K562 (cell line): ENCODE measurements around the gene B3GALT6. TPM values are rescaled to one million over a fixed set of nuclear protein-coding genes. Genes with fewer than 3 reads are reported as not detected.
A peak's percentile ranks its signal among the peaks of the same experiment; 100 is the strongest.

Experiments used
- ATAC-seq: fragments of 200-7000 bp; cut with Tn5 transposase; 3 replicates; pipeline ENCODE4 v1.9.1; 2020; ENCODE audit warnings: moderate library complexity
- BruUV-seq: library from RNA; stranded (reverse); fragments of 400-500 nt; replicated peaks from 2 replicates; lab custom pipeline; 2021; lab: Mats Ljungman, UMichigan
- CTCF ChIA-PET: fragments of 300-600 bp; formaldehyde crosslinking; extraction: SDS; loops from one replicate; lab custom pipeline; 2021; ENCODE audit warnings: low intra/inter-chr PET ratio; lab: Yijun Ruan, JAX
- POLR2A ChIA-PET: fragments of 300-600, 350-650 bp; sonication (Branson Sonifier 250); formaldehyde crosslinking; extraction: SDS; loops from one replicate; lab custom pipeline; 2021; ENCODE audit warnings: antibody characterized with exemption, inconsistent platforms; lab: Yijun Ruan, JAX
- DNase-seq, 4 experiments: peaks; one replicate each; pipeline versions ENCODE4 v3.0.0 to v3.0.0-alpha.2; 2011 to 2018; ENCODE audit warnings: low spot score in 3 of 4, mixed read lengths in 3 of 4; ENCODE audit errors: extremely low read depth in 1 of 4
- FAIRE-seq: peaks from 2 replicates; lab custom pipeline; 2011; peaks lifted over from hg19 to GRCh38; lab: Jason Lieb, UNC
- H2AFZ ChIP-seq: 2 replicates; pipeline ENCODE4 v1.6.0; 2011; ENCODE audit warnings: low read depth, low read length, control low read depth, inconsistent platforms
- H3K27ac ChIP-seq: fragments of 200-600 bp; 3 replicates; pipeline ENCODE4 v1.8.0; 2011; ENCODE audit warnings: low read depth, mild to moderate bottlenecking, control low read depth, inconsistent platforms, low read length, moderate library complexity, mixed read lengths; ENCODE audit errors: extremely low read depth
- H3K27me3 ChIP-seq, 2 experiments: fragments of 300-600 bp in 1 of 2; 2 replicates in 1 of 2; 3 replicates in 1 of 2; pipeline versions ENCODE4 v1.6.0 to v1.8.0; 2011; ENCODE audit warnings: inconsistent platforms in 2 of 2, low read length in 2 of 2, mild to moderate bottlenecking in 1 of 2, mixed read lengths in 1 of 2, moderate library complexity in 1 of 2; ENCODE audit not compliant: control insufficient read depth in 2 of 2, insufficient read depth in 2 of 2
- H3K36me3 ChIP-seq: fragments of 300-600 bp; 3 replicates; pipeline ENCODE4 v1.8.0; 2011; ENCODE audit warnings: mild to moderate bottlenecking, low read length, inconsistent platforms; ENCODE audit not compliant: control insufficient read depth, insufficient read depth
- H3K4me1 ChIP-seq, 2 experiments: fragments of 200-600 bp in 1 of 2; replicated peaks in 1 of 2; 2 replicates in 1 of 2; 3 replicates in 1 of 2; pipeline versions ENCODE4 v1.5.1 to v1.8.0; 2011; ENCODE audit warnings: inconsistent platforms in 2 of 2, low read length in 2 of 2, mild to moderate bottlenecking in 1 of 2, mixed read lengths in 1 of 2, moderate library complexity in 1 of 2; ENCODE audit not compliant: control insufficient read depth in 2 of 2, insufficient read depth in 2 of 2
- H3K4me2 ChIP-seq: 2 replicates; pipeline ENCODE4 v1.6.1; 2011; ENCODE audit warnings: low read length, control low read depth, inconsistent platforms, mixed read lengths; ENCODE audit not compliant: insufficient read depth
- H3K4me3 ChIP-seq: fragments of 200-600 bp; sonication (generic), shearing (Covaris generic); 2 replicates; pipeline ENCODE4 v1.5.1; 2016; ENCODE audit warnings: control low read depth, inconsistent platforms
- H3K79me2 ChIP-seq: fragments of 200-600 bp; 3 replicates; pipeline ENCODE4 v1.8.0; 2011; ENCODE audit warnings: low read length, inconsistent platforms; ENCODE audit not compliant: control insufficient read depth, insufficient read depth
- H3K9ac ChIP-seq, 2 experiments: 2 replicates each; pipeline versions ENCODE4 v1.6.0 to v1.6.1; 2011; ENCODE audit warnings: low read depth in 2 of 2, low read length in 2 of 2, control low read depth in 1 of 2, inconsistent platforms in 1 of 2, mild to moderate bottlenecking in 1 of 2, mixed read lengths in 1 of 2; ENCODE audit not compliant: insufficient read depth in 1 of 2
- H3K9me1 ChIP-seq: one replicate; pipeline ENCODE4 v1.6.0; 2011; ENCODE audit warnings: inconsistent platforms, mild to moderate bottlenecking, low read length, moderate library complexity; ENCODE audit not compliant: control insufficient read depth, insufficient read depth
- H3K9me3 ChIP-seq: replicated peaks from 2 replicates; pipeline ENCODE4 v1.5.1; 2011; ENCODE audit warnings: low read depth, low read length, inconsistent platforms; ENCODE audit not compliant: control insufficient read depth, insufficient read depth
- H4K20me1 ChIP-seq: replicated peaks from 2 replicates; pipeline ENCODE4 v1.6.1; 2011; ENCODE audit warnings: low read length, inconsistent platforms, mixed read lengths; ENCODE audit not compliant: control insufficient read depth, insufficient read depth
- HLTF ChIP-seq: fragments of 450-650 bp; IDR thresholded peaks from 2 replicates; pipeline ENCODE4 v1.6.1; 2016
- HOXB6 ChIP-seq: fragments of 250-450 bp; sonication (Bioruptor Pico); IDR thresholded peaks from 2 replicates; pipeline ENCODE4 v1.5.1; 2022; ENCODE audit warnings: mild to moderate bottlenecking, borderline replicate concordance
- NFXL1 ChIP-seq: fragments of 450-650 bp; formaldehyde crosslinking; IDR thresholded peaks from 2 replicates; pipeline ENCODE4 v1.4.0; 2021; ENCODE audit warnings: mild to moderate bottlenecking
- RBFOX2 ChIP-seq: fragments of 200-400 bp; formaldehyde crosslinking; IDR thresholded peaks from 2 replicates; pipeline ENCODE4 v1.6.1; 2017; ENCODE audit warnings: low read depth, mild to moderate bottlenecking, low read length, moderate library complexity
- SIRT6 ChIP-seq: IDR thresholded peaks from one replicate; pipeline ENCODE4 v1.6.1; 2012; ENCODE audit warnings: low read depth, mild to moderate bottlenecking, control low read depth, inconsistent platforms, low read length, moderate library complexity
- SOX6 ChIP-seq: fragments of 450-650 bp; IDR thresholded peaks from 2 replicates; pipeline ENCODE4 v1.6.1; 2014; ENCODE audit warnings: mild to moderate bottlenecking
- ZBTB33 ChIP-seq: sonication (generic); formaldehyde crosslinking; IDR thresholded peaks from 2 replicates; pipeline ENCODE4 v1.8.1; 2023; ENCODE audit warnings: mild to moderate bottlenecking, missing genetic modification reagents
- ZNF174 ChIP-seq: fragments of 250-450 bp; sonication (Bioruptor Pico); IDR thresholded peaks from 2 replicates; pipeline ENCODE4 v1.4.0; 2020; ENCODE audit warnings: mild to moderate bottlenecking
- ZNF316 ChIP-seq: fragments of 450-650 bp; IDR thresholded peaks from 2 replicates; pipeline ENCODE4 v1.6.1; 2016
- WGBS: fragments of 100-300 bp; shearing (Covaris generic); methylation state at CpG from one replicate; pipeline ENCODE4 v1.1.6; 2016; ENCODE audit warnings: low coverage, mixed read lengths; ENCODE audit not compliant: insufficient coverage; ENCODE audit errors: missing lambda C conversion rate; 5-methylcytosine and 5-hydroxymethylcytosine counted together
- in situ Hi-C: fragments of 300-500 bp; cut with MboI; formaldehyde crosslinking; loops from 4 replicates; pipeline ENCODE4 v1.15.0; 2018; ENCODE audit warnings: inconsistent platforms, mixed read lengths
- intact Hi-C: fragments of 100-400 bp; cut with micrococcal nuclease; formaldehyde crosslinking; loops from 2 replicates; pipeline ENCODE4 v1.14.2; 2022
- polyA plus RNA-seq, 8 experiments: library from polyadenylated mRNA; depleted of rRNA in 4 of 8; stranded (reverse) in 5 of 8; unstranded in 3 of 8; fragments of >200 nt; fragmentation: Nextera tagmentation in 2 of 8; fragmentation: Illumina TruSeq in 1 of 8; extraction: Ambion mirVana in 2 of 8; extraction: Trizol in 1 of 8; gene quantifications; 2 replicates each; pipeline versions ENCODE4 v1.2.1 to v1.2.3, GENCODE V29; 2011 to 2014; ENCODE audit warnings: inconsistent platforms in 1 of 8, missing spikeins in 1 of 8
- total RNA-seq, 7 experiments: library from RNA; depleted of rRNA in 6 of 7; stranded (reverse); fragments of >200 nt in 6 of 7; fragmentation: Illumina TruSeq in 2 of 7; extraction: Trizol in 2 of 7; gene quantifications; 2 replicates each; pipeline versions ENCODE4 v1.2.1 to v1.2.3, GENCODE V29; 2011 to 2021; ENCODE audit warnings: low replicate concordance in 1 of 7
- TF ChIP-seq, protein P1 (sequence below), 2 experiments: fragments of 450-650 bp; IDR thresholded peaks; 2 replicates each; pipeline ENCODE4 v1.6.1; 2016
- TF ChIP-seq, protein P2 (sequence below): fragments of 250-450 bp; sonication (Bioruptor Pico); IDR thresholded peaks from 2 replicates; pipeline ENCODE4 v1.5.0; 2021; ENCODE audit warnings: mild to moderate bottlenecking, borderline replicate concordance
- TF ChIP-seq, protein P3 (sequence below): sonication (generic); formaldehyde crosslinking; IDR thresholded peaks from 2 replicates; pipeline ENCODE4 v1.5.0; 2020; ENCODE audit warnings: missing genetic modification reagents

The B3GALT6 gene
- total and polyA plus RNA-seq, 9 of the 15 experiments (the other 6 are each of a cell fraction or from before 2014, with no cell fraction given) = 0.68 to 29.8 (median 9.9) TPM

DNA sequence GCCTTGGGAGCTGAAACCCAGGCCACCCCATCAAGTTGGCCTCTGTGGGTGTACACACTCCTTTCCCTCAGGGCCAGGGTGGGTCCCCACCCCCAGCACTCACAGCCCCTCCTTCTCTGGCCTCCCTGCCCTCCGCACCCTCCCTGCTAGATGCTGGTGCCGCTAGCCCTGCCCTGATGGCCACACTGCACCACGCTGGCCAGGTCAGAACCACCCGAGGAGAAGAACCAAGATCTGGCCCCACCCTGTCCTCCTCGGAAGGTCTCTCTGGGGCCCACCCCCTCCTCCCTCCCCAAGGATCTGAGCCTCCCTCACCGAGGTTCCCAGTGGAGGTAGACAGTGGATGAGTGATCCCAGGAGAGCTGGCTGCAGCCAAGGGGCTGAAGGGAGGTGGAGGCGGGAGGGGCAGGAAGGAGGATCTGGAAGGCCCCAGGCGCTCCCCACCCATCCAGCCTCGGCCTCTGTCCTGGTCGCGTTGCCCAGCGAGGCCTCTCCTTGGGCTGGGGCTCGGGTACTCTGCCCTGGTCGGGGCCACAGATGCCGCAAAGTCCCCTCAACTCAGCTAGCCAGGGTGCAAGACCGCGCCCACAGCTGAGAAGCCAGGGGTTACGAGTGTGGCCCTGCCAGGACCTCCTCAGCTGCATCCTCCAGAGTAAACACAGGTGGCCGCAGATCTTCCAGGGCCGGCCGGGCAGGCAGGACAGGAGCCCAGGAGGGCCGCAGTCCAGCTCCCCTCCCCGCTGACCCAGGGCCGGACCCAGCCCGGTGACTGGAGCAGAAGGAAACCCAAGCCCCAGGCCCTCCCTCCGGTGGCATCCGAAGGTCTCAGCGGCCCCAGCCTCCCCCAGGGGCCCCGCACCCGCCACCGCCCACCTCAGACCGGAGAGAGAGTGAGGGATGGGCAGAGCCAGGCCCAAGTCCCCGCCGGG, 5.2 kb downstream of the B3GALT6 start:
- H3K27ac ChIP-seq = no peak overlapping the region
- BruUV-seq = no TSS peak
- H3K4me2 ChIP-seq = no peak overlapping the region
- no peak for TF ChIP-seq ZNF174 (CRISPR knock-in tag)
- no peak for TF ChIP-seq ZNF316
- no peak for TF ChIP-seq SIRT6
- TF ChIP-seq RBFOX2 = 0 out of 2 replicates have a peak, but pooled peaks have one; percentile 13
- TF ChIP-seq, protein P1, sequence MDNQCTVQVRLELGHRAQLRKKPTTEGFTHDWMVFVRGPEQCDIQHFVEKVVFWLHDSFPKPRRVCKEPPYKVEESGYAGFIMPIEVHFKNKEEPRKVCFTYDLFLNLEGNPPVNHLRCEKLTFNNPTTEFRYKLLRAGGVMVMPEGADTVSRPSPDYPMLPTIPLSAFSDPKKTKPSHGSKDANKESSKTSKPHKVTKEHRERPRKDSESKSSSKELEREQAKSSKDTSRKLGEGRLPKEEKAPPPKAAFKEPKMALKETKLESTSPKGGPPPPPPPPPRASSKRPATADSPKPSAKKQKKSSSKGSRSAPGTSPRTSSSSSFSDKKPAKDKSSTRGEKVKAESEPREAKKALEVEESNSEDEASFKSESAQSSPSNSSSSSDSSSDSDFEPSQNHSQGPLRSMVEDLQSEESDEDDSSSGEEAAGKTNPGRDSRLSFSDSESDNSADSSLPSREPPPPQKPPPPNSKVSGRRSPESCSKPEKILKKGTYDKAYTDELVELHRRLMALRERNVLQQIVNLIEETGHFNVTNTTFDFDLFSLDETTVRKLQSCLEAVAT (IDR thresholded peaks at IDR 0.05) = no peak
- TF ChIP-seq SOX6 = no peak
- TF ChIP-seq, protein P2, sequence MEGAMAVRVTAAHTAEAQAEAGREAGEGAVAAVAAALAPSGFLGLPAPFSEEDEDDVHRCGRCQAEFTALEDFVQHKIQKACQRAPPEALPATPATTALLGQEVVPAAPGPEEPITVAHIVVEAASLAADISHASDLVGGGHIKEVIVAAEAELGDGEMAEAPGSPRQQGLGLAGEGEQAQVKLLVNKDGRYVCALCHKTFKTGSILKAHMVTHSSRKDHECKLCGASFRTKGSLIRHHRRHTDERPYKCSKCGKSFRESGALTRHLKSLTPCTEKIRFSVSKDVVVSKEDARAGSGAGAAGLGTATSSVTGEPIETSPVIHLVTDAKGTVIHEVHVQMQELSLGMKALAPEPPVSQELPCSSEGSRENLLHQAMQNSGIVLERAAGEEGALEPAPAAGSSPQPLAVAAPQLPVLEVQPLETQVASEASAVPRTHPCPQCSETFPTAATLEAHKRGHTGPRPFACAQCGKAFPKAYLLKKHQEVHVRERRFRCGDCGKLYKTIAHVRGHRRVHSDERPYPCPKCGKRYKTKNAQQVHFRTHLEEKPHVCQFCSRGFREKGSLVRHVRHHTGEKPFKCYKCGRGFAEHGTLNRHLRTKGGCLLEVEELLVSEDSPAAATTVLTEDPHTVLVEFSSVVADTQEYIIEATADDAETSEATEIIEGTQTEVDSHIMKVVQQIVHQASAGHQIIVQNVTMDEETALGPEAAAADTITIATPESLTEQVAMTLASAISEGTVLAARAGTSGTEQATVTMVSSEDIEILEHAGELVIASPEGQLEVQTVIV (CRISPR knock-in tag) = no peak
- TF ChIP-seq ZBTB33 (CRISPR knock-in tag) = 0 out of 2 replicates have a peak, but pooled peaks have one; percentile 9
- TF ChIP-seq HLTF = no peak
- TF ChIP-seq, protein P3, sequence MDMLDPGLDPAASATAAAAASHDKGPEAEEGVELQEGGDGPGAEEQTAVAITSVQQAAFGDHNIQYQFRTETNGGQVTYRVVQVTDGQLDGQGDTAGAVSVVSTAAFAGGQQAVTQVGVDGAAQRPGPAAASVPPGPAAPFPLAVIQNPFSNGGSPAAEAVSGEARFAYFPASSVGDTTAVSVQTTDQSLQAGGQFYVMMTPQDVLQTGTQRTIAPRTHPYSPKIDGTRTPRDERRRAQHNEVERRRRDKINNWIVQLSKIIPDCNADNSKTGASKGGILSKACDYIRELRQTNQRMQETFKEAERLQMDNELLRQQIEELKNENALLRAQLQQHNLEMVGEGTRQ (CRISPR knock-in tag) = no peak
- TF ChIP-seq NFXL1 = no peak
- no peak for TF ChIP-seq HOXB6

More for the DNA sequence above, 5.2 kb downstream of the B3GALT6 start:
- Histone ChIP-seq H3K9ac (peak overlapping the region in 1 of 2 experiments; percentile 32; a peak in 2 of 4 replicates), H3K79me2 (peaks cover 28% of the 10 kb centered on the region), H3K36me3 (peaks cover 15% of the 10 kb centered on the region; the same call in 1 of the 3 replicates), H4K20me1 (no peaks in the 10 kb centered on the region), H3K9me1 (no peaks in the 10 kb centered on the region), H2AFZ (no peak overlapping the region), H3K9me3 (peaks cover 9% of the 10 kb centered on the region), H3K4me1 (peaks cover 0 to 96% of the 10 kb centered on the region in 2 experiments; a peak in 3 of 5 replicates), H3K27me3 (no peaks in the 10 kb centered on the region), H3K4me3 (no peak overlapping the region)
- in situ Hi-C loops (no loop called here), intact Hi-C loops (no loop called here)
- FAIRE-seq = no peak
- CTCF ChIA-PET = no interaction called here
- no peak for ATAC-seq
- WGBS = 71% methylated on average over 32 of the region's 34 CpGs
- POLR2A ChIA-PET = interaction anchor here (0.5 to 1.1 kb wide), 2 partner anchors 15 to 23 kb away, joined by 3 to 4 read pairs; no protein-coding TSS in a partner anchor
- DNase-seq = no peak
